Activated gamma-delta T cell (primary cell): Measurements from ENCODE around the gene SPRR5.

Experiments
- DNase-seq: peaks from one replicate; lab custom pipeline; 2025; lab: John Stamatoyannopoulos, UW

Gene SPRR5

GRCh38 chr1:152946248-152946647, 758 bp upstream of the SPRR5 start:
- DNase-seq, result no peak

GRCh38 chr1:152951711-152952110, 4.7 kb downstream of the SPRR5 start:
- no peak for DNase-seq

GRCh38 chr1:152953761-152954160, 6.8 kb downstream of the SPRR5 start:
- no peak for DNase-seq

- DNase-seq, result no peak
Measured at GRCh38 chr1:152954436-152954835, 7.4 kb downstream of the SPRR5 start.

- DNase-seq, result no peak
Measured at GRCh38 chr1:152957561-152957960, 10.6 kb downstream of the SPRR5 start.

- no peak for DNase-seq
Measured at GRCh38 chr1:152959273-152959672, 12.3 kb downstream of the SPRR5 start.

GRCh38 chr1:152959801-152960451, 12.9 kb downstream of the SPRR5 start:
- DNase-seq, result no peak

GRCh38 chr1:152960452-152961044, 13.5 kb downstream of the SPRR5 start:
- no peak for DNase-seq

- DNase-seq, result no peak
Measured at GRCh38 chr1:152961226-152961891, 14.4 kb downstream of the SPRR5 start.

- no peak for DNase-seq
Measured at GRCh38 chr1:152962876-152963415, 15.9 kb downstream of the SPRR5 start.

GRCh38 chr1:152964536-152964935, 17.5 kb downstream of the SPRR5 start:
- no peak for DNase-seq

GRCh38 chr1:152965853-152966252, 18.8 kb downstream of the SPRR5 start:
- no peak for DNase-seq

GRCh38 chr1:152967201-152967600, 20.2 kb downstream of the SPRR5 start:
- DNase-seq, result no peak

GRCh38 chr1:152968248-152968647, 21.2 kb downstream of the SPRR5 start:
- DNase-seq, result no peak

- DNase-seq, result no peak
Measured at GRCh38 chr1:152969036-152969435, 22.0 kb downstream of the SPRR5 start.

- no peak for DNase-seq
Measured at GRCh38 chr1:152970495-152970894, 23.5 kb downstream of the SPRR5 start, which contains the start of gene SPRR4. SPRR4 (plus strand) TSS chr1:152970648; CDS start chr1:152971891, 1,243 bp downstream.

- DNase-seq, result no peak
Measured at GRCh38 chr1:152972196-152972886, 25.3 kb downstream of the SPRR5 start.

GRCh38 chr1:152976688-152977087, 29.7 kb downstream of the SPRR5 start:
- no peak for DNase-seq

- no peak for DNase-seq
Measured at GRCh38 chr1:152977614-152978013, 30.6 kb downstream of the SPRR5 start.

- DNase-seq, result no peak
Measured at GRCh38 chr1:152980676-152981075, 33.7 kb downstream of the SPRR5 start.

- DNase-seq, result no peak
Measured at GRCh38 chr1:152981146-152981871, 34.3 kb downstream of the SPRR5 start.

GRCh38 chr1:152982076-152982475, 35.1 kb downstream of the SPRR5 start:
- DNase-seq, result no peak
